A549 treated with ZK216348 at 1 μM for 4 hours (cell line): ENCODE data around the gene IRX6. TPM values are rescaled to one million over a fixed set of nuclear protein-coding genes. Genes with fewer than 3 reads are reported as not detected.

Experiments
- total RNA-seq: library from RNA; stranded (reverse); fragments of 200-300 nt; extraction: Qiagen RNA extraction; gene quantifications from 5 replicates; pipeline ENCODE4 v1.2.3, GENCODE V29; 2022; ENCODE audit warnings: low read depth

IRX6 gene
- 0.04 TPM in 1 of 5 replicates, not detected in the others for total RNA-seq

GRCh38 chr16:55323637-55324271 lies at the start of gene IRX6:
TSS of gene IRX6 (plus strand) at chr16:55324203. CDS start at chr16:55325092, 889 bp downstream.

Other genes with a start within 250 kb of the IRX6 start
- gene MMP2, start 155.0 kb downstream of the IRX6 start, total RNA-seq, result 8.4 to 14.0 TPM (median 8.7 TPM) in 5 replicates
- gene LPCAT2, start 184.9 kb downstream of the IRX6 start, total RNA-seq, result 4.1 to 9.1 TPM (median 6.5 TPM) in 5 replicates
- not detected in 5 replicates for gene CAPNS2, start 242.5 kb downstream of the IRX6 start, total RNA-seq